Pons (tissue), 1 donor: ENCODE data around the gene CRHR1.
A peak's percentile ranks its signal among the peaks of the same experiment; 100 is the strongest.

Experiments
- DNase-seq: peaks from one replicate; pipeline ENCODE4 v3.0.0-alpha.2; 2016; ENCODE audit warnings: low spot score

The CRHR1 gene

DNA sequence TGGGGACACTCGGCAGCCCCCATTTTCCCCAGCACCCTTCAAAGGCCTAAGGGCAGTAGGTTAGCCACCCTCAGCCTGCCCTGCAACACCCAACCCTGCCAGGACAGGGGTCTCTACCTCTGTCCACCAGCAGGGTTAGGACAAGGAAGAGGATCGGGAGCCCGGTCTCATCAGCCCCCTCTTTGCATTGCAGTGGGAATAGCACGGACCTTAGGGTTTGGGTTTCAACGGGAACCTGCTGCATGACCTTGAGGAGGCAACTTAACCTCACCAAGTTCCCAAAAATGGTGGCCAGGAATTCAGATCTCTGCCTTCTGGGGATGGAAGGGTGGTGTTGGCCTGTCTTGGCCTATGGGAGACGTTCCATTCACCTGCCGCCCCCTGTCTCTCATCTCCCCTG lies 40.4 kb downstream of the CRHR1 start:
- DNase-seq, result no peak

DNA sequence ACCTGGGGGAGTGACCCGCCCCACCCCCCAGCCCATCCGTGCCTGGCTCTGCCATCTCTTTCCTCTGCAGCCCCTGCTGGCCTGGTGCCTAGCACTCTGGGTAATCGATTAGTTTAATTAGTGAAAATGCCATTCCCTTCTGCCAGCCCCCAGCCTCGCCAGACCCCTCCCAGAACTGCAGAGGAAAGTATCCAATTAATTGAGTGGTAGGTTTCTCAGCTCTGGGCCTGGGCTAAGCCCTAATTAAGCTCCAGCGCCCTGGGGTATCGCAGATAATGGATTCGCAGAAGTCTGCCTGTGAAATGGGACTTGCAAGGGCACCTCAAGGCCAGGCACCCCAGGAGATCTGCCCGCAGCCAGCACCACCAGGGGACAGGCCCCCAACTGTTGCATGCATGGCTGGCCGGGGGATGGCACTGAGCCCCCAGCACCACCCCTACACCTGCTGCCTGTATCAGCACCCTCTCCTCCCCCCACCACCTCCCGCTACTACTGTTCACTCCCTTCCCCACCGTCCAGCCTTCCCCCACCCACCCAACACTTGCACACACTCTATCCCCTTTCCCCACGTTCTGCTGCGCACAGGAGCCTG lies 40.9 kb downstream of the CRHR1 start:
- DNase-seq, result no peak

DNA sequence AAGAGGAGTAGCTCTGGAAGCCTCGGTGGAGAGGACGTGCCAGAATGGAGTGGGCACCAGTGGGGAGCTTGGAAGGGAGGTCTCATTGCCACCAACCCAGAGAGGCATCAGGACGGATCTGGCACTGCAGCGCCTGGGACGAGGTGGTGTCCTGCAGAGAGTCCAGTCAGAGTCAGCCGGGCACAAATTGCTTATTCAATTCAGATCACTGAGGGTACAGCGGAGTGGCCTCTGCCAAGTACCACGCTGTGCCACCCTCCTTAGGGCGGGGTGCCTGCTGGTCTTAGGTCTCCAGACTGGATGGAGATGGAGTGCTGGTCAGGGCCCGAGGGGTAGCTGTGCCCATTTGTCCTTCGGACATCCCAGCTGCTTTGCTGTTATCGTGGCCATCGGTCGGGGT lies 41.7 kb downstream of the CRHR1 start:
- peak; percentile 71 for DNase-seq

DNA sequence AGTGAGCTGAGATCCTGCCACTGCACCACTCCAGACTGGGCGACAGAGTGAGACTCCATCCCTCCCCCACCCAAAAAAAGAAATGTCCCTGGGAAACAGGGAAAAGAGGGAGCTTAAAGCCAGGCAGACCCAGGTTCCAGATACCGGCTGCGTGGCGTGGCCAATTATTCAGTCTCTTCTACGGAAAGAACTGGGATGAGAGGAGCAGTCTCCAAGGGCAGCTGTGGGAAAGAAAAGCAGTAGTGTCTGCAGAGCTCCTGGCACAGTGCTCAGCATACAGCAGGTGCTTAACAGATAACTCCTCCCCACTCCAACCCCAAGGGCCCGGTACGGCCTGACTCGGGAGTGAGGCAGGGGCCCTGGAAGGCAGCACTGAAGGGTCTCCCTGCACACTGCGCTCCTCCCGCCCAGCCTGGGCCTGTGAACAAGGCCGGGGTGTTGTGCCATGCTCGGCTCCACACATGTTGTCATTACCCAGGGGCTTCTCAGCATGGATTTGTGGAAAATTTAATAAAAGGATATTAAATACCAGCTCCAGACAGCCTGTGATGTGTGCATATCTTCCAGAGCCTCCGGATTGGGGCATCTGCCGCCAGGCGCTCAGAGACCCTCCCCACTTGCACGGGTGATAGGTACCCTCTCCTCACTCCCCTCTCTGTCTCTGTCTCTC lies 42.9 kb downstream of the CRHR1 start:
- DNase-seq, result peak; percentile 22

DNA sequence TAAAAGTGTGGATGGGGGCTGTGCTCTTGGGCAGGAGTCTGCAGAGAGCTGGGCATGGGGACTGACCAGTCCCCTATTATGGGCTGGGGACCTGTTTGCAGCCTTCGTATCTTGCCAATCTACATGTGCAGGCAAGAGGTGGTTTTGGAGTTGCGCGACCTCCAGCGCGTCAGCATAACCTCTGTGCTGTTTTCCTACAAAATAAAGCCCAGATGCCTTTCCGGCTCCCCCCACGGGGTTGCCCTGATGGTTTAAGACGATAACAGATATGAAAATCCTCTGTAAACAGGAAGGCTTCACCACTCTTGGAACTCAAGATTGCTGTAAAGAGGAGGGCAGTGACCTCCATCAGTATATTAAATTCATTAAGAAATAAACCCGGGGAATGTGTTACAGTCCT lies 44.1 kb downstream of the CRHR1 start:
- DNase-seq, result no peak

DNA sequence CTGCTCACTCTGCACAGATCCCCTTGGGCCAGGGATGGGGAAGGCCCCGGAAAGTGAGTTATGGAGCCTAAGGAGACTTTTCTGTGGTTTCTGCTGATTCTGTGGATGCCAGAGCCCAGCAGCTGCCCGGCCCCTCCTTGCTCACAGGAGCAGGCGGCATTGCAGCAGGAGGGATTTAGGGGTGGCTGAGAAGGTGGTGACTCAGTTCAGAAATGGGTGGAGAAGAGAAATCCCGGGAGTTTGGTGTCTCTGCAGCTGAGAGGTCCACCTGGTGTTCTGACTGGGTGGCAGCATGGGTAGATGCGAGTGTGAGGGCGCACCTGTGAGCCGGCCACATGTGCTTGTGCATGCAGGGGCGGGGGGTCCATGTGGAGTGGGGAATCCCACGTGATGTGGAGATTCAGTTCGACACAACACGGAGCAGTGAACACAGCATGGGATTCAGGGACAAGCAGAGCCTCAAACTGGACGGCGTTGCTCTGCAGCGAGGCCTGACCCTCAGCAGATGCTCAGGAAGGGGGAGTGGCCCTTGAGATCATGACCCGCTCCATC lies 44.5 kb downstream of the CRHR1 start:
- DNase-seq, result no peak

DNA sequence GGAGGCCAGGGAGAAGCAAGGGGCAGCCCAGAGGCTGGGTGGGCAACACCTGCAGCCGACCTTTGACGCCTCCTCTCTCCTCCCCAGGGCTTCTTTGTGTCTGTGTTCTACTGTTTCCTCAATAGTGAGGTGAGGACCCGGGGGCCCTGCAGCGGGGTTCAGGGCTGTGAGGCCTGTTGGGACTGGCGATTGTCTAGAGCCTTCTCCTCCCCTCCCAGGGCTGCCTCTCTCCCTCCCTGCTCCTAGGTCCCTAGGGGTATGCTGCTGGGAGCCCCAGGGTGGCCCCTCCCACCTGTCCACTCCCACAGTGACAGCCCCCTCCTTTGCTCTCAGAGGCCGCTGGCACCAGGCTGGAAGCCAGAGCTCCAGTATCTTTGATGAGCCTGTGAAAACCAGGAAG lies 49.8 kb downstream of the CRHR1 start:
- no peak for DNase-seq

DNA sequence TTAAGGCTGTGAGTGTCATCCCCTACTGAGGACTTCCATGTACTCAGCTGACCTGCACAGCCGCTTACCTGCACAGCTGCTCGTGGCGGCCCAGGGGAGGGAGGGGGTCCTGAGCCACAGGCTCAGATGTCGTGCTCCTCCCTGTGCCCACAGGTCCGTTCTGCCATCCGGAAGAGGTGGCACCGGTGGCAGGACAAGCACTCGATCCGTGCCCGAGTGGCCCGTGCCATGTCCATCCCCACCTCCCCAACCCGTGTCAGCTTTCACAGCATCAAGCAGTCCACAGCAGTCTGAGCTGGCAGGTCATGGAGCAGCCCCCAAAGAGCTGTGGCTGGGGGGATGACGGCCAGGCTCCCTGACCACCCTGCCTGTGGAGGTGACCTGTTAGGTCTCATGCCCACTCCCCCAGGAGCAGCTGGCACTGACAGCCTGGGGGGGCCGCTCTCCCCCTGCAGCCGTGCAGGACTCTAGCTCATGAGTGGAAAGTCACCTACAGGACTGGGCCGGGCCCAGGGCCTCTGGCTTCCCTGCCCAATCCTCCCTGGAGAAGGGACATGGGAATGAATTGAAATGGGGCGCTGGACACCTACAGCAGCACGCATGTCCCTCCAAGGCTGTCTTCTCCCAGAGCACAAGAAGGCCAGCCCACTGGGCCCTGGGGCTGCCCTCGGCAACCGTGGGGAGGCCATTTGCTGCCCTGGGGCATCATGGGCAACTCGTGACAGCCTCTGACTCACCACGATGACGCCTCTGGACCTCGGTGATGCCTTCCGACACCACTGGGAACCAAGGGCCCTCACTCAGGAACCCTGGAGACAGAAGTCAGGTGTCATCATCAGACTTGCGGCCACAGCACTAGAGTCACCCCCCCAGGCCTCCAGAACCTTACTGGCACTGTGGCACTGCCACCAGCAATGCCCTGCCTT lies 50.6 kb downstream of the CRHR1 start:
- DNase-seq, result no peak

DNA sequence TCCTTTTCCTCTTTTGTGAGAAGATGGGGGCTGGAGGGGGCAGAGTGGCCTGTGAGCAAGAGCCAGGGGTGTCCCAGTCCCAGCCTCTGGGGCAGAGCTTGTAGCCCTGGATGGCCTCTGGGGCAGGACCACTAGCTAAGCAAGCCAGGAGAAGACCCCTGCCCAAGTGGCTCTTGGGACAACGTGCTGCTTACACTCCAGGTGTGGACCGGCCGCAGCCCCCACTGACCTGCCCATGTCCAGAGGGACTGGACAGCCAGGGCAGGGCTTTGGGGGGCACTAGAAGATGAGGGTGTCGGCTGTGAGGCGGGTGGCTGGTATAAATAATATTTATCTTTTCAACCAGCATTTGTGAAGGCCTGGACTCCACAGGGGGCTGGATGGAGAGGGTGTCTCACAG lies 51.4 kb downstream of the CRHR1 start:
- no peak for DNase-seq

DNA sequence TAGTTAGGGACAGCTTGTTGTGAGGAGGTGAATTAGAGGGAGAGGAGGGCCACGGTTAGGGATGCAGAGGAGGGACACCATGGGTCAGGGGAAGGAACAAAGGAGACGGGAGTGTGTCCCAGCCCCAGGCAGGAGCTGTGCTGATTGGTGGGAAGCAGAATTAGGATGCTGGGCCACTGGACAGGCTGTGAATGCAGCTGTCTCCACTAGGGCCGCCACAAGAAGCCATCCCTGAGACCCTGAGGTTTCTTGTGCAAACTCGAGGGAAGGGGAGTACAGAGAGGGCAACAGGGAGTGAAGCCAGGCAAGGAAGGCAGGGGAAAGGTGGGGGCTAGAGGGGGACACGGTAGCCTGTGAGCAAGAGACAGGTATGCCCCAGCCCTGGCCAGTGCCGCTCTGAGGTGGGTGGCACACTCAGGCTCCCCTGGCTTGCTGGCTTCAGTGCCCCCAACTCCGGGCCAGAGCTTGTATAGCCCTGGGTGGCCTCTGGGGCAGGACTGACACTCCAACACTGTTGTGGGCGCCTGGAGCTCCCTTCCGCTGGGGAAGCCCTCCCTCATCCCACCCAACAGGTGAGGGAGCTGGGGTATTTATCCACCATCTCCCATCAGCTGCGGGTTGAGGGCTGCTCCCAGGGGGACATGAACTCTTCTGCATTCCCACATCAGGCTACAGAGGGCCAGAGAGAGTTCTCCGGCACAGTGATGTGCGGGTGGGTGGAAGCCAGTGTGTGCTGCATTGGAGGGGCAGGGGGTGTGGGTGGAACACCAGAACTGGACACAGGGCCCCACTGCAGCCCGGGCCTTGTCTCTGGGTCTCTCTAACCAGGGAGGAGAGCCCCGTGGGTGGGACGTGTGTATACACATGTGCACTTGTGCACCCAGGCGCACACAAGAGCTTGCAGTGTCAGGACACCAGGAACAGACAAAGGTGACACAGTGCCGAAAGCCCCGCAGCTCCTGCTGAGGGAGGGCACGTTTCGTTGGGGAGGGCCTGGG lies 52.2 kb downstream of the CRHR1 start:
- no peak for DNase-seq

DNA sequence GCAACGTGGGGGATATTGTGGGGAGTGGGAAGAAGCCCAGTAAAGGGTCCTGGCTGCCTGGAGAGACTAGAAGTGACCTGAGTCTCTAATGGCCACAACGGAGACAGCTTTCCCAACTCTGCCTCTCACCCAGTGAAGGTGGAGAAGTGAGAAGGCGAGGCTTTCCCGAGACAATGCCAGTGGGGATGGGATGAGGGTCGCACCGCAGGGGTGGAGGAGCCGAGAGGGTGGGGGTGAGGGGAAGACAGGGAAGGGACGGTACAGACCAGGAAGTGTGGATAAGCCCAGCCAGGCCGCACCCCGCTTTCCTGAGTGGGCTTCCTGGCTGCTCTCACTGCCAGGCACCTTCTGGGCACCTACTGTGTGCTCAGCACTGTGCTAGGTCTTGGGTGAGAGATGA lies 53.1 kb downstream of the CRHR1 start:
- DNase-seq, result no peak

DNA sequence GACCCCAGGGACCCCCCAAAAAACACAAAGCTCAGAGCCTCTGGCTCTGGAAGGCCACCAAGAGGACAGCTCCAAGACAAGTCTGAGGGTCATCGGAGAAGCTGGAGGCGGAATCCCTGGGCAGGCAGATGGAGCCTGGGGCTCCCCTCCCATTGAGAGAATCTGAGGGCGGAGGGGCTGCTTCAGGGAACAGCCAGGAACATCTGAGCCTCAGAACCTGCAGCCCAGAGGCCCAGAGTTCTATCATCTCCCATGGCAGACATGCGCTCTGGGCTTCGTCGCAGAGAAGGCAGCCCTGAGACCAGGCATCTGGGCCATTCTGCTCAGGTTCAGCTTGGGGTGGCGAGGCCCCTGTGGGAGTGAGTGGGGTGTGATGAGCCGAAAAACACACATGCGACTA lies 53.5 kb downstream of the CRHR1 start:
- DNase-seq, result no peak

DNA sequence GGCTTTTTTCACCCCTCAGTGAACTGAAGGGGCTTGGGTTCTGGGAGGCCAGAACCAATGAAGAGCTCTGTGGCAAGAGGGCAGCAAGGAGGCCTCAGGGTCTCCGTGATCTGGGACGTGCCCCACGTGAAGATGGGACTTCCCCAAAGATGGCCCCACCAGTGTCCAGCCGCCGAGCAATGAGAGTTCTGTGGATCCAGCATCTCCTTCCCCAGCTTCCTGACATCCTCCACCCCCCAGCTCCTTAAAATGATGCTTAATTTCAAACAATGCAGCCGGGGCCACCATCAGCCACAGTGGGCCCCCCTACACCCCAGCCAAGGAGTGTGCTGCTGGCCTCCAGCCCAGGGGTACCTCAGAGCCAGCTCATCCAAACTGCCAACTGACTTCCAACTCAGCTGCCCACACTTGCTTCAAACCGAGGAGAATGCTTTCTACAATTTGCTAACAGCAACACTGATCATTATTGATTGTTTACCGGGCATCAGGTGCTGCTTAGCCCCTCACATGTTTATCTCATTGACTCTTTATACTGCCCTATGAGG lies 54.7 kb downstream of the CRHR1 start:
- DNase-seq, result no peak

DNA sequence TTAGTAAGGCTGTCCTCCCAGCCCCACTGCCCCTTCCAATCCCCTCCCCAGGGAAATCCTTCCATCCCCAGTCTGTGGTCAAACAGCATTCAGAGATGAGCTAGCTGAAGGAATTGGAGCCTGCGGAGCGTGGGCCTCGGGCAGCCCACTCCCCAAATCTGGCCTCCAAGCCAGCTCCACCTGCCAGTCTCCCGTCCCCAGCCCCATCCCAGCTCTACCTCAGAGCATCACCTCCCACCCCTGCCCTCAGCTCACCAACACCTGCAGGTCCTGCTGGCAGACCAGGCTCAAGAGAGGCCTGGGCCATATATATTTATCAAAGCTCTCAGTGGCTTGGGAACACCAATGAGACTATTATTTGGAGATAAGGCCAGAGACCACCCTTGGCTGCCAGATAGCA lies 55.3 kb downstream of the CRHR1 start:
- DNase-seq, result no peak

DNA sequence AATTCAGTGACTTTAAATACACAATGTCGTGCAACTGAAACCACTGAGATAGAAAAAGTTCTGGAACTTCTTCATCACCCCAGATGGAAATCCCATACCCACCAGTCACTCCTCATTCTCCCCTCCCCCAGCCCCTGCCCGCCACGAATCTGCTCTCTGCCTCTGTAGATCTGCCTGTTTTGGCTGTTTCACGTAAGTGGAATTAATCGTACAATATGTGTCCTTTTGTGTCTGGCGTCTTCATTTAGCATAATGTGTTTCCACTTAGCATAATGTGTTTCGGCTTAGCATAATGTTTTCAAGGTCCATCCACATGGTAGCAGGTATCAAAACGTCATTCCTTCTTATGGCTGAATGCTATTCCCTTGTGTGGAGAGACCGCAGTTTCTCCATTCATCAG lies 57.1 kb downstream of the CRHR1 start:
- DNase-seq, result no peak

DNA sequence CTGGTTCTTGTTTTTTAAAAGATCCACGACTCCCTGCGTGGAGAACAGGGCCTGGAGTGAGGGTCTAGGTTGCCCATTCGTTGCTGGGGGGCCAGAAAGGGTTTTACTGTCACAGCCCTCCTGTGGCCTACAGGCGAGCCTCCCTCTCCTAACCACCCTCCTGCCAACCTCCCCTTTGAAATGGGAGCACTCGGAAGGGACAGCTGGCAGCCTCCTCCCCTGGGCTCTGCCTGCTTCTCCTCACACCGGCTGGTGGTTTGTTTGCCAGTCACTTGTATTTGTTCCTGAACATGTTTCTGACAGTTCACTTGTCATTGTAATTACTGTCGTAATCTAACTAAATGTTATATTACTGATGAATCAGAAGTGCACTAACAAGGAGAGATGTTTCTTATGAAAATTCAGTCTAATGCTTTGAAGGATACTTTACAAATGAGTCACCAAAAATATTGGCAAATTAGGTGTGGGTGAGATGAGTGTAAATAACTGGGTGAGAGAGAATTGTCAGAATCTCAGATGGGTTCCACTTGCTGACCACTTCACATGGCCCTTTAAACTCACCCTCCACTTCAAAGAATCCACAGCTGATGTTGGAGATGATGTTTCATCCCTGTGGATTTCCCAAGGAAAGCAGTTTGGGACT lies 57.9 kb downstream of the CRHR1 start:
- no peak for DNase-seq

DNA sequence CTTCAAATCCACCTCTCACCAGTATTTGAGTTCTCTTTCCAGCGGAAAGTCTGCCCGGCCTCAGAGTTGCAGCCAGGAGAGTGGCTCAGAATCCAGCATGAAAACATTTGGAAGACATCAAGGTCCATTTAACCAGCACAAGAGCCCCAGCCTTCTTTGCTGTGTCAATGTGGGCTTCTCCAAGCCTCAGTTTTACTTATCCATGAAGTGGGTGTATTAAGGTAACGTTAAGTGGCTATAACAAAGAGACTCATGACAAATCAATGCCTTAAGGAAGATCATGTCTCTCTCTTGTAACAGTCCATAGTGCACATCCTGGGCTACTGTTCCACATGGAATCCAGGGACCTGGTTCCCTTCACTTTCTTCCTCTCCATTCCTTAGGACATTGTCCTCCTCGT lies 59.6 kb downstream of the CRHR1 start:
- no peak for DNase-seq

DNA sequence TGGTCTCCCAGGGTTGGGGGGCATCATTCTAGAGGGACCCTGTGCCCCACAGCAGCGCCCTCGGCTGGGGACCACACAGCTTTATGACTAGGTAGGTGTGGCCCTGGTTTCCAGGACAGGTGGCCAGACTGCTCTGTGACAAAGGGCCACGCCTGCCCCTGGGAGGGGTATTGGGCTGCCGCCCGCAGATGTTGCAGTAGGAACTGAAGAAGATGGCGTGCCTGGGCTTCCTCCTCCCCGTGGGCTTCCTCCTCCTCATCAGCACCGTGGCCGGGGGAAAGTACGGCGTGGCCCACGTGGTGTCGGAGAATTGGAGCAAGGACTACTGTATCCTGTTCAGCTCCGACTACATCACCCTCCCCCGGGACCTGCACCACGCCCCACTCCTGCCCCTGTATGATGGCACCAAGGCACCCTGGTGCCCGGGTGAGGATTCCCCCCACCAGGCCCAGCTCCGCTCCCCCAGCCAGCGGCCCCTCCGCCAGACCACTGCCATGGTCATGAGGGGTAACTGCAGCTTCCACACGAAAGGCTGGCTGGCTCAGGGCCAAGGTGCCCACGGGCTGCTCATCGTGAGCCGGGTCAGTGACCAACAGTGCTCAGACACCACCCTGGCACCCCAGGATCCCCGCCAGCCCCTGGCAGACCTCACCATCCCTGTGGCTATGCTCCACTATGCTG lies 60.7 kb downstream of the CRHR1 start, which contains the start of gene SPPL2C:
SPPL2C (plus strand) TSS at position 187 of the 681 bp plus-strand sequence; CDS start at position 213, 26 bp downstream.
- DNase-seq, result no peak

DNA sequence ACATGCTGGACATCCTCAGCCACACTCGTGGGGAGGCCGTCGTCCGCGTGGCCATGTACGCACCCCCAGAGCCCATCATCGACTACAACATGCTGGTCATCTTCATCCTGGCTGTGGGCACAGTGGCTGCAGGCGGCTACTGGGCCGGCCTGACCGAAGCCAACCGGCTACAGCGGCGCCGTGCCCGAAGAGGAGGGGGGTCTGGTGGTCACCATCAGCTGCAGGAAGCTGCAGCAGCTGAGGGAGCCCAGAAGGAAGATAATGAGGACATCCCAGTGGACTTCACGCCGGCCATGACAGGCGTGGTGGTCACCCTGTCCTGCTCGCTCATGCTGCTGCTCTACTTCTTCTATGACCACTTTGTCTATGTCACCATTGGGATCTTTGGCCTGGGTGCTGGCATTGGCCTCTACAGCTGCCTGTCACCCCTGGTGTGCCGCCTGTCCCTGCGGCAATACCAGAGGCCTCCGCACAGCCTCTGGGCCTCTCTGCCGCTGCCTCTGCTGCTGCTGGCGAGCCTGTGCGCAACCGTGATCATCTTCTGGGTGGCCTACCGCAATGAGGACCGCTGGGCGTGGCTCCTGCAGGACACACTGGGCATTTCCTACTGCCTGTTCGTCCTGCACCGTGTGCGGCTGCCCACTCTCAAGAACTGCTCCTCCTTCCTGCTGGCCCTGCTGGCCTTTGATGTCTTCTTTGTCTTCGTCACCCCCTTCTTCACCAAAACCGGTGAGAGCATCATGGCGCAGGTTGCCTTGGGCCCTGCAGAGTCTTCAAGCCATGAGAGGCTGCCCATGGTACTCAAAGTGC lies 61.5 kb downstream of the CRHR1 start:
- DNase-seq, result no peak
